WI38 (cell line): ENCODE results near the gene FLT4.

ENCODE experiments used
- H3K4me3 ChIP-seq: 2 replicates; pipeline ENCODE4 v1.5.1; 2011; ENCODE audit warnings: low read depth, mild to moderate bottlenecking, control low read depth, low read length
- TF ChIP-seq, protein P1 (sequence below): IDR thresholded peaks from 2 replicates; pipeline ENCODE4 v1.5.1; 2012; ENCODE audit warnings: low read depth, mild to moderate bottlenecking, control low read depth, low read length

FLT4 gene

DNA sequence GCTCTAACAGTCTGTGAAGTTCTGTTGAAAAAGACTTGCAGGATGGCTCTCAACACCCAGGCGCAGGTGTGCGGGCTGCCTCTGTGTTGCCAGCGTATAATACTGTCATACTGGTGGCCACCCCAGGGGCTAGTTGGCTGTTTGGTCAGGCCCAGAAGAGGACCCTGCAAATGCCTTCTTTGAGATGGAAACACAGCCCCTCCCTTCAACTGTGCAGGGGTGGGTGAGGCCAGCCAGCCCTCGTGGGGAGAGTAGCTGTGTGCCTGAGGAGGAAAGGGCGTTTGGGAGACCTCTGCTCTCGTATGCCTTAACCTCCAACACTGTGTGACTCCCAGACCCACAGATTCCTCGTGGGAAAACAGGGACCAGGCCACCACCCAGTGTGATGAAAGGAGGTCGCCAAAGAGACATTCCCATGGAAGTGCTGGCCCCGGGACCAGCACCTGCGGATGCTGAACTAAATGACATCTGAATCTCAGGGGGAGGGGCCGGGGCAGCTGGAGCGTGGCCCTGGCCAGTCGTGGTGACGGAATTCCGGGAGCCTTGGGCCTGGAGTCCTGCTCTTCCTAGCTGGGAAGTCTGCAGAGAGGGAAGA, 46.8 kb downstream of the FLT4 start:
- TF ChIP-seq, protein P1, sequence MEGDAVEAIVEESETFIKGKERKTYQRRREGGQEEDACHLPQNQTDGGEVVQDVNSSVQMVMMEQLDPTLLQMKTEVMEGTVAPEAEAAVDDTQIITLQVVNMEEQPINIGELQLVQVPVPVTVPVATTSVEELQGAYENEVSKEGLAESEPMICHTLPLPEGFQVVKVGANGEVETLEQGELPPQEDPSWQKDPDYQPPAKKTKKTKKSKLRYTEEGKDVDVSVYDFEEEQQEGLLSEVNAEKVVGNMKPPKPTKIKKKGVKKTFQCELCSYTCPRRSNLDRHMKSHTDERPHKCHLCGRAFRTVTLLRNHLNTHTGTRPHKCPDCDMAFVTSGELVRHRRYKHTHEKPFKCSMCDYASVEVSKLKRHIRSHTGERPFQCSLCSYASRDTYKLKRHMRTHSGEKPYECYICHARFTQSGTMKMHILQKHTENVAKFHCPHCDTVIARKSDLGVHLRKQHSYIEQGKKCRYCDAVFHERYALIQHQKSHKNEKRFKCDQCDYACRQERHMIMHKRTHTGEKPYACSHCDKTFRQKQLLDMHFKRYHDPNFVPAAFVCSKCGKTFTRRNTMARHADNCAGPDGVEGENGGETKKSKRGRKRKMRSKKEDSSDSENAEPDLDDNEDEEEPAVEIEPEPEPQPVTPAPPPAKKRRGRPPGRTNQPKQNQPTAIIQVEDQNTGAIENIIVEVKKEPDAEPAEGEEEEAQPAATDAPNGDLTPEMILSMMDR, result no peak
- H3K4me3 ChIP-seq, result no peak overlapping the region

DNA sequence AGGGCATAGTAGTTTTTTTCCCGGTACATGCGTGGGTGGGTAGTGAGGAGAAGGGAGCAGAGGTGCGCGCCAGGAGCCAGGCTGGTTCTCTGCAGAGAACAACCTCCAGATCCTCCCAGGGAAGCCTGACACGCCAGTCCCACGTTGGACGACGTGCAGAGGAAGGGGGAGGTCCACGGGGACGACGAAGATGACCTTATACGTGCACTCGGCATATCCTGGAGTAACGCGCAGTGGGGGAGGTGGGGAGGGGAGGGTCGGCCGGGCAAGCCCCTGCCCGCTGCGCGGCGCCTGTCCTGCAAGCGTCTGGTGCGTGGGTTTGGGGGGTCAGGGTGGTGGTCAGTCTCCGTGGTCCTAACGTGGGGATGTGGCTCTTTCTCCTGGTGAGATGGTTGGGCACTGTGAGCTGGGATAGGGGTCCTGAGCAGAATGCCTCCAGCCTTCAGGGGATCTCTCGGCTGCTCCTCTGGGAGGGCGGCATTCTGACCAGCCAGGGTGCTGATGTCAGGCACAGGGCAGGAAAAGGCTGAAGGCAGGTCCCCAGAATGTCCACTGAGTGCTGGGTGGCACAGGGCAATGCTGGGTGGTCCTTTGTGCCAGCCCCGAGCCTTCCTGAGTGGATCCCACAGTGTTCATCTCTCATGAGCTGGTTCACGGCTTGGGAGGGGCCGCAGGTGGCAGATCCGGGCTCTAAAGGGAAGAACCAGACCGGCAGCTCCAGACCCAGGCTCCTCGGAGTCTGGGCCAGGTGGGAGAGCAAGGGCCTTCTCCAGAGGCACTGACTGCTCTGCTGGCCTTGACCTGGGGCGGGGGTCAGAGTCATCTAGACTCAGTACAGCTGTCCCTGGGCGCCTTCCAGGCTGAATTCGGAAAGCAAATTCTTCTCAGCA, 47.6 kb downstream of the FLT4 start:
- TF ChIP-seq, protein P1, result no peak
- H3K4me3 ChIP-seq, result no peak overlapping the region

DNA sequence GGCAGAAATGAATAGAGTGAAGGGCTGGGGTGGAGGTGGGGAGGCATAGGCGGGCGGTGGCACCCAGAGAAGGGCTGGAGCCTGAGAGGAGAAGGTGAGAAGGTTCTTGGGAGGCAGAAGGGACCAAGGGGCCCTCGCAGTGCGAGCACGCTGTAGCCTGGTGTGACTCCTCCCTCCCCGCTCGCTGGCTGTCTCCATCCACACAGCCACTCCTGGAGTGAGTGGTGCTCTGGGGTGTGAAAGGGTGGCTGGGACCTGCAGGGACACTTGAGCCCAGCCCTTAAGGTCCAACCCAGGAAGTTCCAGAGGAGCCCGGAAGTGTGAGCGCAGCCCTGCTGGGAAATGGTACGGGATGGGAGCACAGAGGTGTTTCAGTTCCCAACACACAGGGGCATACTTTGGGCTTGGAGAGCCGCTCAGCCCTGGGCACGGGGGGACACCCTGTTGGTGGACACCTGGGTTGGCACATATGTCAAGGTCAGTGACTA, 48.8 kb downstream of the FLT4 start:
- no peak overlapping the region for H3K4me3 ChIP-seq
- TF ChIP-seq, protein P1, result no peak

DNA sequence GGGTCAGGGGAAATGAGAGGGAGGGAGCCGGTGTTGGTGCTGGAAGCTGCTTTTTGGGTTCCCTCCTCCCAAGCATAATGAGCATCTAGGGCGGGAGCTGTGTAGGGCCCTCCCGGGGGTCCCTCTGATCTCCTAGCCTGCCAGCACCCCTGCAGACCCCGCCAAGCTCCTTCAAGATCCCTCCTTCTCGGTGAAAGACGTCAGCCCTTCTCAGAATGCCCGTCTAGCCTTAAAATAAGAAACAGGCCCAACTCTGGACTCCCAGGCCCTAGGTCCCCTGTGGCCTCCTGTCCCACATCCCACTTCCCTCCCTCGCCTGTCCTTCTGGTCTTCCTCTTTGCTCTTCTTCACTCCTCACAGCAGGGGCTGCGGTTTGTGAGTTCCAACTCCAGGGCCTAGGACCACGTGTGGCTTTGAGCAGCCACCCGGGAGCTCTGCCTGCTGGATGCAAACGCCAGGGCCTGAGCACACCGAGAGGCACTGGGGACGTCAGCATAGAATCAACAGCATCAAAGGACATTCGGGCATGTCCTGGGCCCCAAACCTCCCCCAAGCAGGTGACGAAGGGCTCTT, 49.3 kb downstream of the FLT4 start:
- TF ChIP-seq, protein P1, result no peak
- no peak overlapping the region for H3K4me3 ChIP-seq

DNA sequence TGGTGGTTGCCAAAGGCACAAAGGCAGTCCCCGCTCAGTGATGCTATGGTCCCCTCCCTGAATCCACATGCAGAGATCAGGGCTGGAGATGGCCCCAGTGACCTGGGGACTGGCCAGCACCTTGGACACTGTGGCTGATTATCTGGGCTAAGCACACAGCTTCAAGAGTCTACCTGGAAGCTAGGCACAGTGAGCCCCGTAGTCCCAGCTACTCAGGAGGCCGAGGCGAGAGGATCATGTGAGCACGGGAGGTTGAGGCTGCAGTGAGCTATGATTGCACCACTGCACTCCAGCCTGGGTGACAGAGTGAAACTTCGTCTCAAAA, 49.8 kb downstream of the FLT4 start:
- TF ChIP-seq, protein P1, result no peak
- no peak overlapping the region for H3K4me3 ChIP-seq

DNA sequence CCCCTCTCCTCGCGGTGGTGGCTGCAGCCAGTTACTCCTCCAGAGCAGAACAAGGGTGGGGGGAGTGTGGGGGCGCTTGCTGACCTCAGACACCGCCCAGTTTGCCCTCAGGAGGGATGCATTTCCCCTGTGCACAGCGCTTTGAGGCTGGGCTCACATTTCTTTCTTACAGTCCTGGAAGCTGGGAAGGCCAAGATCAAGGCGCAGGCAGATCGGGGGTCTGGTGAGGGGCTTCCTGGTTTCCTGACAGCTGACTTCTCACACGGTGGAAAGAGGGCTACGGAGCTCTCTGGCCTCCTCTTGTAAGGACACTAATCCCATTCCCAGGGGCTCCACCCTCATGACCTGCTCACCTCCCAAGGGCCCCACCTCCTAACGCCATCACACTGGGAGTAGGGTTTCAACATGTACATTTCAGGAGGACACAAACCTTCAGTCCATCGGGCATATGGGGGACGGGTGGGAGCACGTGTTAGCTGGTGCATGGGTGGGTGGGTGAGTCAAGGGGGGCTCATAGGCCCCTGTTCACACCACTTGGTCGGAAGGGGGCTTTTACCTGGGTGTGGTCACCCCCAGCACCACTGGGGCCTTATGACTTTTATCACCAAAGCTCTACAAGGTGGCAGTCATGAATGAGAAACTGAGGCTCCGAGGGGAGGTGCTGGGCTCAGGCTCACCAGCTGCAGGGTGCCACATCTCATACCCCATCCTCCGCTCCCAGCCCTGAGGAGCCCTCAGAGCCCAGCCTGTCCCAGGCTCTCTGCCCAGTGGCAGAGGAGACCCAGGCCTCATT, 50.4 kb downstream of the FLT4 start:
- TF ChIP-seq, protein P1, result no peak
- H3K4me3 ChIP-seq, result no peak overlapping the region

DNA sequence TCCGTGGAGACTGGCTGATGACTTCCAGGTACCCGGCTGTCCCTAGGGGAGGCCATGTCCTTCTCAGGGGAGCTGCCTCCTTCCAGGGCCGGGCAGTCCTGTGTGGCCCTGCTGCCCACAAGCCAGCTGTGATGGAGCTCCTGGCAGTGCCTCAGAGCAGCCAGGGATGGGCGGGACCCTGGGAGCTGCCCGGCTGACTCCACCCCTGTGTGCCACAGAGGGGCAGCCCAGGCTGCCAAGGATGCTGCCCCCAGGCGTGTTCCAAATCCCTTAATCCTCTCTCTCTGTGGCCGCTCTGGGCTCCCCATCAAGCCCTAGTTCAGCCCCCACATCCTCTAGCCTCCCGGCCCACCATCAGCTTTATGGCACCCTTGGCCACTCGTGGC, 51.1 kb downstream of the FLT4 start:
- TF ChIP-seq, protein P1, result no peak
- H3K4me3 ChIP-seq, result no peak overlapping the region
